Transverse colon (tissue), 3 donors: ENCODE results near the gene ZER1.

Experiments
- POLR2A ChIP-seq: fragments of 450-650 bp; IDR thresholded peaks from one replicate; pipeline ENCODE4 v1.6.1; 2016; ENCODE audit warnings: antibody characterized with exemption, mild to moderate bottlenecking, moderate library complexity
- TF ChIP-seq, protein P1 (sequence below), 5 experiments: fragments of 200-600 bp in 3 of 5; fragments of 450-650 bp in 2 of 5; sonication (generic) in 3 of 5; IDR thresholded peaks; 1 replicate in 2 of 5; 2 replicates in 3 of 5; pipeline ENCODE4 v1.5.1; 2016 to 2017; ENCODE audit warnings: antibody characterized with exemption in 5 of 5, inconsistent platforms in 3 of 5, mild to moderate bottlenecking in 2 of 5, moderate library complexity in 1 of 5

DNA sequence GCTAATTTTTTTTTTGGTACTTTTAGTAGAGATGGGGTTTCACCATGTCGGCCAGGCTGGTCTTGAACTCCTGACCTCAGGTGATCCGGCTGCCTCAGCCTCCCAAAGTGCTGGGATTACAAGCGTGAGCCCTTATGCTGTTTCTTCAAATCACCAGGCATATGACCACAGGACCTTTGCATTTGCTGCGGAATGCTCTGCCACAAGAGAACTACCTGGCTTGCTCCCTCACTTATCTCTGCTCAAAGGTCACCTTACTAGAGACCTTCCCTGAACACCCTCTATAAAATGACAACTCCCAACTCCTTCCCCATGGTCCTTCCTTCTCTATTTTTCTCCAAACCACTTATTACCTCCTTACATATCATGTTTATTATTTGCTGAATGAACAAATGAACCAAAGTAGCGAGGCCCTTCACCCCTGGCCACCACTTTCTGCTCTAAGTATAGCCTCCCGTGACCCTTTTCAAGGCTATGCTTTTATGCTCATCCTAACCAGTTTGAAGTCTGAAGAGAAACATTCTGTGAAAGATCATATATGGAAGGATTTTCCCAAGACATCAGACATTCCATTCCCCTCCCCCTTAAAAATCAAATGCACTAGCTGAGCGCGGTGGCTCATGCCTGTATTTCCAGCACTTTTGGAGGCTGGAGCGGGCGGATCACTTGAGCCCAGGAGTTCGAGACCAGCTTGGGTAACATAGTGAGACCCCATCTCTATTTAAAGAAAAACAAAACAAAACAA is 1.3 kb downstream of the ZER1 start:
- TF ChIP-seq, protein P1, sequence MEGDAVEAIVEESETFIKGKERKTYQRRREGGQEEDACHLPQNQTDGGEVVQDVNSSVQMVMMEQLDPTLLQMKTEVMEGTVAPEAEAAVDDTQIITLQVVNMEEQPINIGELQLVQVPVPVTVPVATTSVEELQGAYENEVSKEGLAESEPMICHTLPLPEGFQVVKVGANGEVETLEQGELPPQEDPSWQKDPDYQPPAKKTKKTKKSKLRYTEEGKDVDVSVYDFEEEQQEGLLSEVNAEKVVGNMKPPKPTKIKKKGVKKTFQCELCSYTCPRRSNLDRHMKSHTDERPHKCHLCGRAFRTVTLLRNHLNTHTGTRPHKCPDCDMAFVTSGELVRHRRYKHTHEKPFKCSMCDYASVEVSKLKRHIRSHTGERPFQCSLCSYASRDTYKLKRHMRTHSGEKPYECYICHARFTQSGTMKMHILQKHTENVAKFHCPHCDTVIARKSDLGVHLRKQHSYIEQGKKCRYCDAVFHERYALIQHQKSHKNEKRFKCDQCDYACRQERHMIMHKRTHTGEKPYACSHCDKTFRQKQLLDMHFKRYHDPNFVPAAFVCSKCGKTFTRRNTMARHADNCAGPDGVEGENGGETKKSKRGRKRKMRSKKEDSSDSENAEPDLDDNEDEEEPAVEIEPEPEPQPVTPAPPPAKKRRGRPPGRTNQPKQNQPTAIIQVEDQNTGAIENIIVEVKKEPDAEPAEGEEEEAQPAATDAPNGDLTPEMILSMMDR (IDR thresholded peaks at IDR 0.05): no peak
- no peak for TF ChIP-seq POLR2A
